Panc1 (cell line): ENCODE measurements around the gene DLGAP4. TPM values are rescaled to one million over a fixed set of nuclear protein-coding genes. Genes with fewer than 3 reads are reported as not detected.

Source experiments
- ATAC-seq: fragments of 200-7000 bp; cut with Tn5 transposase; 2 replicates; pipeline ENCODE4 v1.9.1; 2020; ENCODE audit warnings: mild to moderate bottlenecking, moderate library complexity
- BruUV-seq: library from RNA; stranded (reverse); fragments of 400-500 nt; replicated peaks from 2 replicates; lab custom pipeline; 2021; lab: Mats Ljungman, UMichigan
- CTCF ChIA-PET: fragments of 300-600 bp; sonication (Branson Sonifier 250); formaldehyde crosslinking; loops from one replicate; lab custom pipeline; 2022; ENCODE audit warnings: antibody characterized with exemption; lab: Charles Lee
- POLR2A ChIA-PET: fragments of 300-600 bp; sonication (Branson Sonifier 250); formaldehyde crosslinking; loops from one replicate; lab custom pipeline; 2022; ENCODE audit warnings: antibody characterized with exemption; lab: Charles Lee
- DNase-seq: peaks from one replicate; pipeline ENCODE4 v3.0.0-alpha.2; 2010; ENCODE audit warnings: low read depth, low spot score
- H3K27ac ChIP-seq: 2 replicates; pipeline ENCODE4 v1.5.1; 2011; ENCODE audit warnings: mild to moderate bottlenecking, low read length, inconsistent platforms
- H3K27me3 ChIP-seq: fragments of 200-500 bp; sonication (Bioruptor generic); 2 replicates; pipeline ENCODE4 v1.6.0; 2014; ENCODE audit warnings: low read length, inconsistent platforms; ENCODE audit not compliant: control insufficient read depth, insufficient read depth
- H3K36me3 ChIP-seq: fragments of 200-500 bp; sonication (Bioruptor generic); 2 replicates; pipeline ENCODE4 v1.5.1; 2014; ENCODE audit warnings: inconsistent platforms, mild to moderate bottlenecking, low read length, moderate library complexity; ENCODE audit not compliant: control insufficient read depth, insufficient read depth
- H3K4me1 ChIP-seq: 2 replicates; pipeline ENCODE4 v1.5.1; 2011; ENCODE audit warnings: inconsistent platforms, mild to moderate bottlenecking, low read length, moderate library complexity; ENCODE audit not compliant: control insufficient read depth, insufficient read depth
- H3K4me3 ChIP-seq, 2 experiments: 2 replicates each; pipeline ENCODE4 v1.5.1; 2011 to 2012; ENCODE audit warnings: low read depth in 2 of 2, low read length in 2 of 2, mild to moderate bottlenecking in 2 of 2, inconsistent platforms in 1 of 2, moderate library complexity in 1 of 2
- H3K9me3 ChIP-seq: fragments of 200-500 bp; sonication (Bioruptor generic); 2 replicates; pipeline ENCODE4 v1.5.1; 2014; ENCODE audit warnings: low read depth, mild to moderate bottlenecking, inconsistent platforms, low read length, moderate library complexity; ENCODE audit not compliant: control insufficient read depth, insufficient read depth
- CTCF ChIP-seq: fragments of 450-650 bp; IDR thresholded peaks from 2 replicates; pipeline ENCODE4 v1.5.1; 2017; ENCODE audit warnings: mild to moderate bottlenecking
- POLR2AphosphoS5 ChIP-seq: IDR thresholded peaks from 2 replicates; pipeline ENCODE4 v1.6.1; 2012; ENCODE audit warnings: mild to moderate bottlenecking, low read depth, low read length, moderate library complexity
- SIN3A ChIP-seq: IDR thresholded peaks from 2 replicates; pipeline ENCODE4 v1.6.1; 2012; ENCODE audit warnings: low read depth, mild to moderate bottlenecking, low read length, moderate library complexity, borderline replicate concordance; ENCODE audit not compliant: insufficient read depth
- TCF7L2 ChIP-seq: IDR thresholded peaks from 2 replicates; pipeline ENCODE4 v1.6.1; 2011; ENCODE audit warnings: mild to moderate bottlenecking, low read depth, low read length, inconsistent platforms
- in situ Hi-C: cut with HindIII; loops from 2 replicates; pipeline ENCODE4 v1.10.0; 2016; ENCODE audit warnings: low sequenced_read_pairs, low pct_unique_long_range_greater_than_20kb
- intact Hi-C: fragments of 100-400 bp; cut with micrococcal nuclease; formaldehyde crosslinking; loops from one replicate; pipeline ENCODE4 v1.10.0; 2022; ENCODE audit not compliant: unreplicated experiment
- total RNA-seq: library from RNA; stranded (reverse); gene quantifications from one replicate; pipeline ENCODE4 v1.2.1, GENCODE V29; 2021; ENCODE audit not compliant: unreplicated experiment
- TF ChIP-seq, protein P1 (sequence below), 2 experiments: IDR thresholded peaks; 2 replicates each; pipeline ENCODE4 v1.6.1; 2011 to 2012; ENCODE audit warnings: low read depth in 2 of 2, control low read depth in 1 of 2, low read length in 1 of 2, mild to moderate bottlenecking in 1 of 2, moderate library complexity in 1 of 2; ENCODE audit not compliant: insufficient read depth in 1 of 2

DLGAP4 gene
- total RNA-seq, 1 experiment from 2014 or later, result 52.5 TPM

- Histone ChIP-seq H3K27me3 (no peaks in the 10 kb centered on the region), H3K36me3 (no peaks in the 10 kb centered on the region), H3K9me3 (no peaks in the 10 kb centered on the region), H3K4me1 (peaks cover 24% of the 10 kb centered on the region), H3K4me3 (no peak overlapping the region), H3K27ac (no peak overlapping the region)
- in situ Hi-C loops (no loop called here), intact Hi-C loops (no loop called here)
- no TSS peak for BruUV-seq
- ATAC-seq (no peak), DNase-seq (no peak)
- TF ChIP-seq POLR2AphosphoS5 (no peak), SIN3A (no peak), TCF7L2 (no peak), CTCF (no peak)
- TF ChIP-seq, protein P1, sequence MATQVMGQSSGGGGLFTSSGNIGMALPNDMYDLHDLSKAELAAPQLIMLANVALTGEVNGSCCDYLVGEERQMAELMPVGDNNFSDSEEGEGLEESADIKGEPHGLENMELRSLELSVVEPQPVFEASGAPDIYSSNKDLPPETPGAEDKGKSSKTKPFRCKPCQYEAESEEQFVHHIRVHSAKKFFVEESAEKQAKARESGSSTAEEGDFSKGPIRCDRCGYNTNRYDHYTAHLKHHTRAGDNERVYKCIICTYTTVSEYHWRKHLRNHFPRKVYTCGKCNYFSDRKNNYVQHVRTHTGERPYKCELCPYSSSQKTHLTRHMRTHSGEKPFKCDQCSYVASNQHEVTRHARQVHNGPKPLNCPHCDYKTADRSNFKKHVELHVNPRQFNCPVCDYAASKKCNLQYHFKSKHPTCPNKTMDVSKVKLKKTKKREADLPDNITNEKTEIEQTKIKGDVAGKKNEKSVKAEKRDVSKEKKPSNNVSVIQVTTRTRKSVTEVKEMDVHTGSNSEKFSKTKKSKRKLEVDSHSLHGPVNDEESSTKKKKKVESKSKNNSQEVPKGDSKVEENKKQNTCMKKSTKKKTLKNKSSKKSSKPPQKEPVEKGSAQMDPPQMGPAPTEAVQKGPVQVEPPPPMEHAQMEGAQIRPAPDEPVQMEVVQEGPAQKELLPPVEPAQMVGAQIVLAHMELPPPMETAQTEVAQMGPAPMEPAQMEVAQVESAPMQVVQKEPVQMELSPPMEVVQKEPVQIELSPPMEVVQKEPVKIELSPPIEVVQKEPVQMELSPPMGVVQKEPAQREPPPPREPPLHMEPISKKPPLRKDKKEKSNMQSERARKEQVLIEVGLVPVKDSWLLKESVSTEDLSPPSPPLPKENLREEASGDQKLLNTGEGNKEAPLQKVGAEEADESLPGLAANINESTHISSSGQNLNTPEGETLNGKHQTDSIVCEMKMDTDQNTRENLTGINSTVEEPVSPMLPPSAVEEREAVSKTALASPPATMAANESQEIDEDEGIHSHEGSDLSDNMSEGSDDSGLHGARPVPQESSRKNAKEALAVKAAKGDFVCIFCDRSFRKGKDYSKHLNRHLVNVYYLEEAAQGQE (IDR thresholded peaks at IDR 0.05; ENCODE audit: insufficient read depth in 1 of 2, low read depth in 2 of 2, low read length in 1 of 2), result no peak
- CTCF ChIA-PET, result interaction anchor here (0.6 kb wide), 1 partner anchor 12 kb away, joined by 3 read pairs; no protein-coding TSS in a partner anchor
- POLR2A ChIA-PET, result interaction anchor here (0.6 kb wide), 2 partner anchors 13 to 66 kb away, joined by 3 to 4 read pairs; no protein-coding TSS in a partner anchor
Measured at GRCh38 chr20:36485286-36485685, 179.1 kb downstream of the DLGAP4 start.

- ChIA-PET POLR2A (interaction anchor here (0.6 to 1.2 kb wide), 3 partner anchors 11 to 784 kb away, joined by 3 to 7 read pairs (median 5); no protein-coding TSS in a partner anchor), CTCF (no interaction called here)
- BruUV-seq, result no TSS peak
- in situ Hi-C loops (no loop called here), intact Hi-C loops (no loop called here)
- peaks cover 17% of the 10 kb centered on the region for H3K4me1 ChIP-seq
- no peak for DNase-seq
- H3K27ac ChIP-seq, result no peak overlapping the region
- H3K4me3 ChIP-seq, result no peak overlapping the region
- H3K9me3 ChIP-seq, result no peaks in the 10 kb centered on the region
- TF ChIP-seq CTCF (no peak), POLR2AphosphoS5 (no peak), SIN3A (no peak)
- H3K36me3 ChIP-seq, result no peaks in the 10 kb centered on the region
- no peaks in the 10 kb centered on the region for H3K27me3 ChIP-seq
- ATAC-seq, result no peak
Measured at GRCh38 chr20:36487069-36487468, 180.9 kb downstream of the DLGAP4 start.
